Left ventricle myocardium inferior (tissue), 1 donor: ENCODE measurements around the gene ST3GAL3. TPM values are rescaled to one million over a fixed set of nuclear protein-coding genes. Genes with fewer than 3 reads are reported as not detected.

Source experiments
- DNase-seq: peaks from one replicate; pipeline ENCODE4 v3.0.0-alpha.2; 2020
- H3K27ac ChIP-seq: fragments of 200-600 bp; replicated peaks from 2 replicates; pipeline ENCODE4 v1.8.0; 2021
- H3K27me3 ChIP-seq: fragments of 200-600 bp; 2 replicates; pipeline ENCODE4 v1.8.0; 2021; ENCODE audit warnings: low read depth
- H3K36me3 ChIP-seq: fragments of 200-600 bp; 2 replicates; pipeline ENCODE4 v1.8.0; 2021
- H3K4me1 ChIP-seq: fragments of 200-600 bp; 2 replicates; pipeline ENCODE4 v1.8.0; 2021
- H3K4me3 ChIP-seq: fragments of 200-600 bp; 2 replicates; pipeline ENCODE4 v1.8.0; 2021; ENCODE audit warnings: mild to moderate bottlenecking, moderate library complexity
- H3K9me3 ChIP-seq: fragments of 200-600 bp; replicated peaks from 2 replicates; pipeline ENCODE4 v1.8.0; 2021
- intact Hi-C: fragments of 100-400 bp; cut with micrococcal nuclease; formaldehyde crosslinking; loops from one replicate; pipeline ENCODE4 v1.11.0; 2022
- total RNA-seq: library from RNA; stranded (reverse); fragmentation: NEBNext Ultra II Directional; extraction: Animal tissue kit (Norgen Biotek cat#: 25700); gene quantifications from one replicate; pipeline ENCODE4 v1.2.1, GENCODE V29; 2021
- TF ChIP-seq, protein P1 (sequence below): fragments of 200-600 bp; IDR thresholded peaks from 2 replicates; pipeline ENCODE4 v1.8.0; 2021; ENCODE audit warnings: antibody characterized with exemption, mild to moderate bottlenecking, borderline replicate concordance
- donor health status: DM: no; HTN: yes; CAD: no; lungs with severe emphysema.

ST3GAL3 gene
- total RNA-seq, 1 donor from 2014 or later = 29.9 TPM

DNA sequence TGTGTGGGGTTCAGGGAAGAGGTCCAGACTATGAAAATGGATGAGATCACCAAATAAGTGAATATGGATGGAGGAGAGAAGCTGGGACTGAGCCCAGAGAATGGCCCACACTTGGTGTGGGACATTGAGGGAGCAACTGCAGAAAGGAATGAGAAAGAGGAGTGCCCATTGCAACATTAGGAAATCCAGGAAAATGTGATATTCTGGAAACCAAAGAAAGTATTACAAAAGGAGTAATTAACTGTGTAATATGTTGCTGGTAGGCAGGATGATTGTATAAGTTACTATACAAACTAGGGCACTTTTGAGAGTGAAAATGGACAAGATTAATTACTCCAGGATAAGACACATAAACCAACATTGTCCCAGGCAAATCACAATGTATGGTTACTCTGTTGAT lies 166.5 kb downstream of the ST3GAL3 start:
- H3K36me3 ChIP-seq = no peaks in the 10 kb centered on the region
- intact Hi-C loops = no loop called here

DNA sequence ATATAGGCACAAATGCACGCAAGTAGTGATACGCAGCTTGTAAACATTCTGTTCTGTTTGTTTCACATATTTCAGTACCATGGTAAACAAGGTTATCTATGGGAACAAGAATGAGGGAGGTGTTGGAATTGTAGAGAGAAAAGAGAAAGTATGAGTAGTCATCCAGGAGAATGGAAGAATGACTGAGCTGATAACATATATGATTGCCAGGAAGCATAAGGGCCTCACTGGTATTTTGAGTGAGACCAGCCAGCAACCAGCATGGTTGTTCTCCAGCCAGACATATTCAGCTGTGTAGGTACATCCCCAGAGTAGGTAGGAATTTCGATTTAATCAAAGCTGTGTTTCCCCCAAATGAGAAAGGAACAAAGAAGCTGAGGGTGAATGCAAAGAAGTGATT lies 167.4 kb downstream of the ST3GAL3 start:
- TF ChIP-seq, protein P1, sequence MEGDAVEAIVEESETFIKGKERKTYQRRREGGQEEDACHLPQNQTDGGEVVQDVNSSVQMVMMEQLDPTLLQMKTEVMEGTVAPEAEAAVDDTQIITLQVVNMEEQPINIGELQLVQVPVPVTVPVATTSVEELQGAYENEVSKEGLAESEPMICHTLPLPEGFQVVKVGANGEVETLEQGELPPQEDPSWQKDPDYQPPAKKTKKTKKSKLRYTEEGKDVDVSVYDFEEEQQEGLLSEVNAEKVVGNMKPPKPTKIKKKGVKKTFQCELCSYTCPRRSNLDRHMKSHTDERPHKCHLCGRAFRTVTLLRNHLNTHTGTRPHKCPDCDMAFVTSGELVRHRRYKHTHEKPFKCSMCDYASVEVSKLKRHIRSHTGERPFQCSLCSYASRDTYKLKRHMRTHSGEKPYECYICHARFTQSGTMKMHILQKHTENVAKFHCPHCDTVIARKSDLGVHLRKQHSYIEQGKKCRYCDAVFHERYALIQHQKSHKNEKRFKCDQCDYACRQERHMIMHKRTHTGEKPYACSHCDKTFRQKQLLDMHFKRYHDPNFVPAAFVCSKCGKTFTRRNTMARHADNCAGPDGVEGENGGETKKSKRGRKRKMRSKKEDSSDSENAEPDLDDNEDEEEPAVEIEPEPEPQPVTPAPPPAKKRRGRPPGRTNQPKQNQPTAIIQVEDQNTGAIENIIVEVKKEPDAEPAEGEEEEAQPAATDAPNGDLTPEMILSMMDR = no peak
- H3K4me3 ChIP-seq = no peak overlapping the region
- DNase-seq = no peak
- no peaks in the 10 kb centered on the region for H3K36me3 ChIP-seq
- no peak overlapping the region for H3K27ac ChIP-seq
- no peaks in the 10 kb centered on the region for H3K27me3 ChIP-seq
- intact Hi-C loops = no loop called here
- peaks cover 17% of the 10 kb centered on the region for H3K4me1 ChIP-seq
- H3K9me3 ChIP-seq = no peaks in the 10 kb centered on the region

More for the DNA sequence above, 166.5 kb downstream of the ST3GAL3 start:
- DNase-seq = no peak
- H3K4me1 ChIP-seq = peaks cover 19% of the 10 kb centered on the region
- H3K4me3 ChIP-seq = no peak overlapping the region
- H3K27me3 ChIP-seq = no peaks in the 10 kb centered on the region
- TF ChIP-seq, protein P1 = no peak
- no peaks in the 10 kb centered on the region for H3K9me3 ChIP-seq
- H3K27ac ChIP-seq = no peak overlapping the region

DNA sequence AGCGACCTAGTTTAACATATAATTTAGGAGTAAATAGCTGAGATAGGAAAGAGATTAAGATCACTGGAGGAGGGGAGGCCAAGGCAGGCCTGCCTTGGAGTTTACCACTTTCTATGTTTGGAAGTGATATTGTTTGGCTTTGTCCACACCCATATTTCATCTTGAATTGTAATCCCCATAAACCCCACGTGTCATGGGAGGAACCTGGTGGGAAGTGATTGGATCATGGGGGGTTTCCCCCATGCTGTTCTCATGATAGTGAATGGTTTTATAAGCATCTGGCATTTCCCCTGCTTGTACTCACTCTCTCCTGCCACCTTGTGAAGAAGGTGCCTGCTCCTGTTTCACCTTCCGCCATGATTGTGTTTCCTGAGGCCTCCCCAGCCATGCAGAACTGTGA lies 168.0 kb downstream of the ST3GAL3 start:
- no peaks in the 10 kb centered on the region for H3K9me3 ChIP-seq
- H3K36me3 ChIP-seq = no peaks in the 10 kb centered on the region
- no peak for DNase-seq
- no peak overlapping the region for H3K27ac ChIP-seq
- H3K4me3 ChIP-seq = no peak overlapping the region
- intact Hi-C loops = no loop called here
- no peaks in the 10 kb centered on the region for H3K27me3 ChIP-seq
- TF ChIP-seq, protein P1 = no peak
- peaks cover 20% of the 10 kb centered on the region for H3K4me1 ChIP-seq

DNA sequence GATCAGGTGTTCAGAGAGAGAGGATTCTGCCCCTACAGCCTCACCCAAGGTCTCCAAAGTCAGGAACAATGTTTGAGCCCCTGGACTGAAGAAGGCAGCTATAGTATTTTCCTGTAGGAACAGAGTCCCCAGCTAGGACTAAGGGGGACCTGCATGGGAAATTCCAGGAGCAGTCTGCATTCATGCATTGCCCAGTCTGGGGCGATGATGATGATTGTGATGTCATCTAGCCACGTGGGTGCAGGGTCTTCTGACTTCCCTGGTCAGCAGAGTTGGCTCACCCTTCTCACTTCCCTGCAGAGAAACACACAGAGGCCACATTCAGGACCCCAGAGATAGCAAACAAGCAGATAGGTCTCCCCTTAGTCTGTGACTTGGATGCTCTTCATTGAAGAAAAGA lies 169.8 kb downstream of the ST3GAL3 start:
- H3K4me1 ChIP-seq = peaks cover 28% of the 10 kb centered on the region
- H3K9me3 ChIP-seq = no peaks in the 10 kb centered on the region
- intact Hi-C loops = no loop called here
- DNase-seq = no peak
- no peaks in the 10 kb centered on the region for H3K27me3 ChIP-seq
- H3K4me3 ChIP-seq = no peak overlapping the region
- no peak overlapping the region for H3K27ac ChIP-seq
- H3K36me3 ChIP-seq = no peaks in the 10 kb centered on the region
- TF ChIP-seq, protein P1 = no peak

DNA sequence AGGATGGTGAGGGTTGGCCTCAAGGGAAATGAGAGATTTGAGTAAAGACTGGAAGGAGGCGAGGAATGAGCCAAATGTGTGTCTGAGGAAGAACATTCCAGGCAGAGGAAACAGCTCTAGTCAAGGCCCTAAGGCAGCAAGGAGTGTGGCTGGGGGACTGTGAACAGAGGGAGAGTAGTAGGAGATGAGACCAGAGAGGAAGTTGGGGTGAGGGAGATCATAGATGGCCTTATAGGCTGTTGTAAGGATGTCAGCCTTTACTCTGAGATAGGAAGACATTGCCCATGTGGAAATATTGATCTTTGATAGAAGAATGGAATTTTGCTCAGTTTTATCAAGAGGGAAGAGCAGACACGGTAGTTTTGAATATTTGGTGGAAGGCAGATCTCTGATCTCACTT lies 171.1 kb downstream of the ST3GAL3 start:
- Histone ChIP-seq H3K27ac (peak overlapping the region; percentile 76), H3K4me3 (no peak overlapping the region), H3K9me3 (no peaks in the 10 kb centered on the region), H3K27me3 (no peaks in the 10 kb centered on the region), H3K4me1 (peaks cover 28% of the 10 kb centered on the region), H3K36me3 (no peaks in the 10 kb centered on the region)
- intact Hi-C loops = no loop called here
- no peak for DNase-seq
- TF ChIP-seq, protein P1 = no peak

DNA sequence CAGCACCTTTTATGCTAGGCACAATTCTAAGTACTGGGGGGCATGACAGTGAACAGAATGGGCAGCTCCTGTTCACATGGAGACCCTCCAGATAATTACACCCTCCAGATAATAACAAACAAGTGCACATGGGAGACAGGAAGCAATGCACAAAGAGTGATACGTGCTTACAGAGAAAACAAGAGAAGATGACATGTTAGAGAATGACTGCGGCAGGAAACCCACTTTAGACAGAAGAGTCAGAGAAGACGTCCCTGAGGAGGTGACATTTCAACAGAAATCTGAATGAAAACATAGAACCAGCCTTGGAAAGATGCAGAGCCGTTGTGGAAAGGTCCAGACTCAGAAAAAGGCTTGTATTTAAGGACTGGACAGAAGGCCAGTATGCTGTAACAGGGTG lies 171.5 kb downstream of the ST3GAL3 start:
- Histone ChIP-seq H3K36me3 (no peaks in the 10 kb centered on the region), H3K27me3 (no peaks in the 10 kb centered on the region), H3K27ac (peak overlapping the region; percentile 76), H3K4me1 (peaks cover 28% of the 10 kb centered on the region), H3K4me3 (no peak overlapping the region), H3K9me3 (no peaks in the 10 kb centered on the region)
- no peak for DNase-seq
- TF ChIP-seq, protein P1 = no peak
- intact Hi-C loops = no loop called here
